Measurements from ENCODE around the gene PCYOX1L. TPM values are rescaled to one million over a fixed set of nuclear protein-coding genes. Genes with fewer than 3 reads are reported as not detected.

PCYOX1L gene
- total RNA-seq, 1 experiment from 2014 or later = 7.0 TPM

- CTCF ChIA-PET = interaction anchor here (0.6 kb wide), 1 partner anchor 224 kb away, joined by 6 read pairs; no protein-coding TSS in a partner anchor
- intact Hi-C loops (cut with micrococcal nuclease; ENCODE audit: unreplicated experiment) = no loop called here
- POLR2A ChIA-PET = interaction anchor here (0.7 kb wide), 1 partner anchor 139 kb away, joined by 6 read pairs; no protein-coding TSS in a partner anchor
Observed at GRCh38 chr5:149418910-149419531, 61.2 kb downstream of the PCYOX1L start.

More at GRCh38 chr5:149418910-149419531, 61.2 kb downstream of the PCYOX1L start:
- TF ChIP-seq, protein P1, sequence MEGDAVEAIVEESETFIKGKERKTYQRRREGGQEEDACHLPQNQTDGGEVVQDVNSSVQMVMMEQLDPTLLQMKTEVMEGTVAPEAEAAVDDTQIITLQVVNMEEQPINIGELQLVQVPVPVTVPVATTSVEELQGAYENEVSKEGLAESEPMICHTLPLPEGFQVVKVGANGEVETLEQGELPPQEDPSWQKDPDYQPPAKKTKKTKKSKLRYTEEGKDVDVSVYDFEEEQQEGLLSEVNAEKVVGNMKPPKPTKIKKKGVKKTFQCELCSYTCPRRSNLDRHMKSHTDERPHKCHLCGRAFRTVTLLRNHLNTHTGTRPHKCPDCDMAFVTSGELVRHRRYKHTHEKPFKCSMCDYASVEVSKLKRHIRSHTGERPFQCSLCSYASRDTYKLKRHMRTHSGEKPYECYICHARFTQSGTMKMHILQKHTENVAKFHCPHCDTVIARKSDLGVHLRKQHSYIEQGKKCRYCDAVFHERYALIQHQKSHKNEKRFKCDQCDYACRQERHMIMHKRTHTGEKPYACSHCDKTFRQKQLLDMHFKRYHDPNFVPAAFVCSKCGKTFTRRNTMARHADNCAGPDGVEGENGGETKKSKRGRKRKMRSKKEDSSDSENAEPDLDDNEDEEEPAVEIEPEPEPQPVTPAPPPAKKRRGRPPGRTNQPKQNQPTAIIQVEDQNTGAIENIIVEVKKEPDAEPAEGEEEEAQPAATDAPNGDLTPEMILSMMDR (IDR thresholded peaks at IDR 0.05) = no peak
- no peak for TF ChIP-seq SIN3A (IDR thresholded peaks at IDR 0.05; ENCODE audit: borderline replicate concordance, insufficient read depth, low read depth, low read length)
- TF ChIP-seq REST (IDR thresholded peaks at IDR 0.05; ENCODE audit: insufficient read depth in 1 of 2, low read depth in 2 of 2, low read length in 1 of 2) = no peak
- no peak for TF ChIP-seq TCF7L2 (IDR thresholded peaks at IDR 0.05; ENCODE audit: low read depth, low read length)
- TF ChIP-seq POLR2AphosphoS5 (IDR thresholded peaks at IDR 0.05; ENCODE audit: low read depth, low read length) = no peak
- Histone ChIP-seq H3K36me3 (ENCODE audit: control insufficient read depth, insufficient read depth, low read length) (no peaks in the 10 kb centered on the region), H3K27ac (ENCODE audit: low read length) (no peak overlapping the region), H3K27me3 (ENCODE audit: control insufficient read depth, insufficient read depth, low read length) (no peaks in the 10 kb centered on the region), H3K4me1 (ENCODE audit: control insufficient read depth, insufficient read depth, low read length) (peaks cover 6% of the 10 kb centered on the region; the same call in 1 of the 2 replicates), H3K9me3 (ENCODE audit: control insufficient read depth, insufficient read depth, low read depth, low read length) (no peaks in the 10 kb centered on the region), H3K4me3 (ENCODE audit: low read depth in 2 of 2, low read length in 2 of 2) (no peak overlapping the region)
- no peak for ATAC-seq
- no peak for DNase-seq (ENCODE audit: low read depth, low spot score)
- no TSS peak for BruUV-seq (replicated peaks)
- in situ Hi-C loops (cut with HindIII; ENCODE audit: low pct_unique_long_range_greater_than_20kb, low sequenced_read_pairs) = no loop called here

Other genes with a start within 250 kb of the PCYOX1L start
- gene ABLIM3, start 216.6 kb upstream of the PCYOX1L start, total RNA-seq (2021; ENCODE audit: unreplicated experiment) = 12.9 TPM
- gene AFAP1L1, start 86.2 kb upstream of the PCYOX1L start, total RNA-seq (2021; ENCODE audit: unreplicated experiment) = 15.2 TPM
- 30.1 TPM for gene GRPEL2, start 12.5 kb upstream of the PCYOX1L start, total RNA-seq (2021; ENCODE audit: unreplicated experiment)
- not detected for gene IL17B, start 21.2 kb downstream of the PCYOX1L start, total RNA-seq (2021; ENCODE audit: unreplicated experiment)
- 287 TPM for gene CSNK1A1, start 193.4 kb downstream of the PCYOX1L start, total RNA-seq (2021; ENCODE audit: unreplicated experiment)
- gene ARHGEF37, start 223.5 kb downstream of the PCYOX1L start, total RNA-seq (2021; ENCODE audit: unreplicated experiment) = 3.2 TPM